ENCODE results near the gene RFX2.

Gene RFX2

GRCh38 chr19:5956323-5956722, 154.0 kb downstream of the RFX2 start:
- no peak overlapping the region for H3K4me3 ChIP-seq (ENCODE audit: low read depth, low read length)
- TF ChIP-seq CTCF (IDR thresholded peaks at IDR 0.05; ENCODE audit: low read depth, low read length, missing control alignments): no peak
- no peak for DNase-seq (ENCODE audit: low read depth)
- in situ Hi-C loops (cut with HindIII; ENCODE audit: low sequenced_read_pairs): no loop called here

- no peak for TF ChIP-seq CTCF (IDR thresholded peaks at IDR 0.05; ENCODE audit: low read depth, low read length, missing control alignments)
- in situ Hi-C loops (cut with HindIII; ENCODE audit: low sequenced_read_pairs): no loop called here
- DNase-seq (ENCODE audit: low read depth): peak; percentile 48
- H3K4me3 ChIP-seq (ENCODE audit: low read depth, low read length): no peak overlapping the region
These were observed 154.7 kb downstream of the RFX2 start for GRCh38 chr19:5955636-5955935.

GRCh38 chr19:5954293-5954692, 156.0 kb downstream of the RFX2 start:
- DNase-seq (ENCODE audit: low read depth): no peak
- no peak overlapping the region for H3K4me3 ChIP-seq (ENCODE audit: low read depth, low read length)
- in situ Hi-C loops (cut with HindIII; ENCODE audit: low sequenced_read_pairs): no loop called here
- TF ChIP-seq CTCF (IDR thresholded peaks at IDR 0.05; ENCODE audit: low read depth, low read length, missing control alignments): no peak

GRCh38 chr19:5953680-5954213, 156.6 kb downstream of the RFX2 start:
- in situ Hi-C loops (cut with HindIII; ENCODE audit: low sequenced_read_pairs): no loop called here
- DNase-seq (ENCODE audit: low read depth): no peak
- TF ChIP-seq CTCF (IDR thresholded peaks at IDR 0.05; ENCODE audit: low read depth, low read length, missing control alignments): no peak
- H3K4me3 ChIP-seq (ENCODE audit: low read depth, low read length): no peak overlapping the region

GRCh38 chr19:5953030-5953589, 157.2 kb downstream of the RFX2 start:
- no peak for TF ChIP-seq CTCF (IDR thresholded peaks at IDR 0.05; ENCODE audit: low read depth, low read length, missing control alignments)
- in situ Hi-C loops (cut with HindIII; ENCODE audit: low sequenced_read_pairs): no loop called here
- no peak overlapping the region for H3K4me3 ChIP-seq (ENCODE audit: low read depth, low read length)
- no peak for DNase-seq (ENCODE audit: low read depth)

GRCh38 chr19:5952193-5953029, 157.9 kb downstream of the RFX2 start:
- DNase-seq (ENCODE audit: low read depth): no peak
- in situ Hi-C loops (cut with HindIII; ENCODE audit: low sequenced_read_pairs): no loop called here
- TF ChIP-seq CTCF (IDR thresholded peaks at IDR 0.05; ENCODE audit: low read depth, low read length, missing control alignments): no peak
- H3K4me3 ChIP-seq (ENCODE audit: low read depth, low read length): no peak overlapping the region
